ENCODE results near the gene ANAPC13.

The ANAPC13 gene

DNA sequence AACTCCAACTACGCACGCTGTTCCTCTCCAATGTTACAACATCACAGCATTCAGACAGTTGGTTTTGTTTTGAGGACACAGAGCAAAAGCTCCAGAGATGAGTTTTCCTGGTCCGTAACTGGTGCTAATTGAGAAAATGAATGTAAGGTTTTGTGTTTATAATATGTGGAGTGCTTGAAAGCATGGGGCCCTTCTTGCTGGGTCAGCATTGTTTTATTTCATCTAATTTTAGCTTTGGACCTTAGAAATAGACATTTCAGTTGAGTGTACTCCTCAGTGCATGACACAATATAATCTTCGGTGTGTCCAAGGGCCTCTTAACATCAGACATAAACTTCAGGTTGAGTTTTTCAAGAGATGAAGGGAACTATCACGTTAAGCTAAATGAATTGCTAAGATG is 37.1 kb downstream of the ANAPC13 start:
- DNase-seq: no peak

DNA sequence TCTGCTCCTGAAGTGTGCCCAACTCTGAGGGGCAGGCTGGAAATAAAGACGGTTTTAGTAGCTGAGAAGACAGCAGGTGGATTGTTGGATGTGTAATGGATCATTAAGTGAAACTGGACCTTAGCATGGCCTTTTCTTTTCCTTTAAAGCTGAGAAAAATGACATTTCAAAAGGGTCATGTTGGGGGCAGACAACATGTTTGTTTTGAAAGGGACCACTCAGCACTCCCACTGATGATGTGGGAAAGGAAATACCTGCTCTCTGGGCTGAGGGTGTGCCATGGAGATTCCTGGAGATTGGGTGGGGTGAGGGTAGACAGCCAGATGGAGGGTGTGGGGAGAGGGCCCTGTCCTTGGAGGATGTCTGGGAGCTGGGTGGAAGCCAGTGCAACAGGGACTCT is 38.4 kb downstream of the ANAPC13 start:
- no peak for DNase-seq

DNA sequence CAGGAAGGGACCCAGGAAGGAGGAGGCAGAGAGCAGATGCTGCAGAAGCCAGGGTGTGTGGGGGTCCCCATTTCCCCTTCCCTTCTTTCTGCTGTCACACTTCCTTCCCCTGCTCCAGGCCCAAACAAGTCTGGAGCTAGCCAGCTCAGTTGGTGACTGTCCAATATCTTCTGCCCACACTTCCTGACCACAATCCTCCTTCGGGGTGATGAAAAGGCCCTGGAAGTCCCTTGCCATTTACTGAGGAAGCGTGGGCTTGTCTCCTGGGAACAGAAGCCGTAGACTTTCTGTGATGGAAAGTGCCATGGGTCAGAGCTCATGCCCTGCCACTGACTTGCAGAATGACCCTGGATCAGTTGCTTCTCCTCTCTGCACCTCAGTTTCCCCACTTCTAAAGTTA is 39.0 kb downstream of the ANAPC13 start:
- DNase-seq: peak; percentile 75

DNA sequence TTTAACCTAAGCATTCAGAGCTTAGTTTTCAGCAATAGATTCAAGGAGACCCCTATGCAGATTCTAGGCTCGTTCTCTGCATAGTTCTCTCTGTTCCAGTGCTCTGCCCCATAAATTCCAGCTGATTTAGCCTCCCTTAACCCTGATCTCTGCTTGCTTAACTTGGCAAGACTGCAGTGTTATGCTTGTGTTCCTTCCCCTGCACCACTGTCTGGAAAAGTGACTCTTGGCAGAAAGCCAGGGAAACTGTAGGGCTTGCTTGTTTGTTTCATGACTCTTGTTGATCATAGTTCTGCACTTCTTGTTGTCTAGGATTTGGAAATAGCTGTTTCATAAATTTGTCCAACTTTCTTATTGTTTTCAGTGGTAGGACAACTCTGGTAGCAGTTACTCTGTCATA is 40.1 kb downstream of the ANAPC13 start:
- DNase-seq: peak; percentile 41

DNA sequence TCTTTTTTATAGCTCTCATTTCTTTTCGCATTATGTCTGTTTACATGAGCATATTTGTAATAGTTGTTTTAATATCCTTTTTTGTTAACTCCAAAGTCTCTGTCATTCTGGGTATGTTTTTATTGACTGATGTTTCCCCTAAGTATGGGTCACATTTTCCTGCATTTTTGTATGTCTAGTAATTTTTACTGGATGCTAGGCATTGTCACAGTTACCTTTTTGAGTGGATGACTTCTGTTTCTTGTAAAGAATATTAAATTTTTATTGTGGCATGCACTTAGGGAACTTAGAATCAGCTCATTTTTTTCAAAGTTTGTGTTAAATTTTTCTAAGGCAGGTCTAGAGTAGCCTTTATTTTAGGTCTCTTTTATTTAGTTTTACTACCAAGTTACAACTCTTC is 40.7 kb downstream of the ANAPC13 start:
- DNase-seq: no peak

DNA sequence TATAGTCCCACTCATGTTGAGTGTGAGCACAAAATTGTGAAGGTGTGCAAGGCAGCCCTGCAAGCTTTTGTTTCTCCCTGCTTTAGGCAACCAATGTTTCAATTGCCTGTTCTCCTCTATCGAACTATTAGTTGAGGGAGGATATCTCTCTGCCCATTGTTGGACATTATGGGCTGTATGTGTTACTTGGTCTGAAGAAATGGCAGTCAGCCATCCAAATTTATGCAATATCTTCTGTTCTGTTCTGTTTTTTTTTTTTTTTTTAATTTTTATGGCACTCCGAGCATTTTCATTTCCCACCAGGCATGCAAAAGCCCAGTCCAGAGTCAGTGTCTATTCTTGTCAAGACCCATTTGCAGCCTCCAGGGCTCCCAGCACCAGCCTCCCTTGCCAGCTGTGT is 44.0 kb downstream of the ANAPC13 start:
- no peak for DNase-seq

DNA sequence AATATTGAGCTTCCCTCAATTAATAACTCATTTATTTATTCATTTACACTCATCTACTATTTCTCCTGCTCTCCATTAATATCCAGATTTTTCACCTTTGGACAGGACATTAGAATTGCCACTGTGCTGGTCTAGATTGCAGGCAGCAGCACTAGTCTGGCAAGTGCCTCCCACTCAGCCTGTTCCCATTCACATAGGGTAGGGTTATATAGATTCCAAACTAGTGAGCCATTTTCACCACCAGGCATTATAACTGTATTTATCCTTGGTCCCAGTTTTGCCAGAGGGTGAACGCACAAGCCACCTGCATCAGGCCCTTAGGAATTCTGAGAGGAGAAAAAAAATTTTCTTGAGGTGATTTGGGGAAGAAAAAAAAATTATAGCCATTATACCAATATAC is 44.5 kb downstream of the ANAPC13 start:
- peak; percentile 49 for DNase-seq

DNA sequence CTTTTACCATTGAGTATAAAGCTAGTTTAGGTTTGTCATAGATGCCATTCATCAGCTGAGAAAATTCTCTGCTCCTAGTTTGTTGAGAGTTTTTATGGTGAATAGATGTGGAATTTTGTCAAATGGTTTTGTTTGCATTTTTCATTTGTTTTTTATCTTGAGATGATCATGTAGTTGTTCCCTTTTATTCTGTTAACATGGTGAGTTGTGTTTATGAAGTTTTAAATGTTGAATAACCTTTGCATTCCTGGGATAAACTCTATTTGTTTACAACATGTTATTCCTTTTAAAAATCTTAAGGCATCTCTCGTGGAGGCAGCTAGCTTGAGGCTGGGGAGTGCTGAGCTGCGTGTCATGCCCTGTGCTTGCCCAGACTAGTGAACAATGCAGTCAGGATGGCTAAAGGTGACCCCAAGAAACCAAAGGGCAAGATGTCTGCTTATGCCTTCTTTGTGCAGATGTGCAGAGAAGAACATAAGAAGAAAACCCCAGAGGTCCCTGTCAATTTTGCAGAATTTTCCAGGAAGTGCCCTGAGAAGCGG is 48.5 kb downstream of the ANAPC13 start:
- no peak for DNase-seq

DNA sequence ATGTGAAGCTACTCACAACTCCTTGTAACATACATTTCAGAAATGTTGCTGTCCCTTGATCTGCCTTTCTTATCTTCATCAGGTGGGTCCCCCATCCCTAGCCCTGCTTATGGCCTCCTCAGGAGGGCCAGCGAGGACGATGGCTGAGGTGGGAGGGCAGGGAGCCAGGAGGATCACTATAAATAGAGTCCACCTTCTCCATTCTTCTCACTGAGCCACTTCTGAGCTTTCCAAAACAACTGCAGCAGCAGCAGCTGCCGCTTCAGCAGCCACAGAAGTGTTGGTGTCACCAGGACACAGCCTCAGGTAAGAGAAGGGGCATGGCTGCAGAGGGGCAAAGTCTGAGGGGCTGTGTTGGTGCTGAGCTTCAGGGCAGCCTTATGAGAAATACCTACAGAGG is 53.5 kb downstream of the ANAPC13 start:
- no peak for DNase-seq

DNA sequence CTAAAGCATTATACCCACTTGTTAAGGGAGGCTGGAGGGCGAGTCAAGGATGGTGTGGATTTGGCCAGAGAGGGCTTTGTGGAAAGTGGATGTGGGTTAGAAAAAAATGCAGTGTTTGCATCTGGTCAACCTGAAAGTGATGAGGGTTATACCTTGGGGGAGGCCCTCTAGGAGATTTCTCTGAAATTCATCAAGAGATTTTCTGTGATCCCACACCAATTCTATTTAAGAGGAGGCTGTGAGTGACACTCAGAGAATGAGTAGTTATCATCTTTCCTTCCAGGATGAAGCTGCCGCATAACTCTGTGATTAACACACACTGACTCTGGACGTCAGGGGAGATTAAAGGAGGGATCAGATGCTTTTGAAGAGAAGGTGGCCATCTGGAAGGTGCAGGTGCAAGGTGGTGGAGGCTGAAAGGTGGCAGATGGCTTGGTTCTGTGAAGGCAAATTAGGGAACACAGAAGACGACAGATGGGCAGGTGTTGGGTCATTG is 54.8 kb downstream of the ANAPC13 start:
- peak; percentile 46 for DNase-seq

DNA sequence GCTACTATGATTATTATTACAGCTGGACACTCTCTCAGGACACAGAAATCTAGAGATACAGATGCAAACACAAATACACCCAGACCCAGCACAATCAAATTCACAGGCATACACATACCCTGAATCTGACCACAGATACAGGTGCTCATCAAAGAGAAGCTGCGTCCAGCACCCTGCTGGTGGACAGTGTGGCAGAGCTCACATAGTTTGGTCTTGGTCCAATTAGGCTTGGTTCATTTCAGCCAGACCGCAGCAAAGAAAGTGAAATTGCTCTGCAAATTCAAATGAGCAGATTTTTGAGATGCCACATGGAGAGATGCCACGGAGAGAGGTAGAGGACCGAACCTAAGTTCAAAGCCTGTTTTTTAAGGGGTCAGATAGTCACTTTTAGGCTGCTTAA is 55.6 kb downstream of the ANAPC13 start:
- DNase-seq: no peak

DNA sequence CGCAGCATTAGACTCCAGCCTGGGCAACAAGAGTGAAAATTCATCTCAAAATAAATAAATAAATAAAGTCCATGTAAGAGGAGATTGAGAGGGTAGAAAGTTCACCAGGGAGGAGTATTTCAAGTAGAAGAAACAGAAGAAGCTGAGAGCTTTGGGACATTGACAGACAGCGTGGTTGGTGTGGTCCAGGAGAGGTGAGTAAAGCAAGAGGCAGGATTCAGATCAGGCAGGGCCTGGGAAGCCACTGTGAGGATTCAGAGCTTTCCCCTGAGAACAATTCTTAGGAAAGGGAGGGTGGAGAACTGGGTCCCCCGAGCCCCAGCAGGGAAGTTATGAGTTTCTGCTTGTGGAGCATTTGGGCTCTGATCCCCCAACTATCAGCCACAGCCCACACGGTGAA is 57.4 kb downstream of the ANAPC13 start:
- DNase-seq: no peak

Data from EL (cell line).